C4-2B (cell line): ENCODE measurements around the gene APBB1IP.

Experiments used
- H3K27ac ChIP-seq: fragments of 450-650 bp; 2 replicates; pipeline ENCODE4 v1.5.1; 2017
- CTCF ChIP-seq: fragments of 450-650 bp; conservative IDR thresholded peaks from 2 replicates; pipeline ENCODE4 v1.5.1; 2017; ENCODE audit warnings: mild to moderate bottlenecking
- ZFX ChIP-seq: fragments of 450-650 bp; IDR thresholded peaks from 2 replicates; pipeline ENCODE4 v1.6.1; 2017

The APBB1IP gene

GRCh38 chr10:26446258-26446657 lies 8.1 kb downstream of the APBB1IP start:
- no peak overlapping the region for H3K27ac ChIP-seq
- TF ChIP-seq CTCF (no peak), ZFX (no peak)

- TF ChIP-seq CTCF: no peak; the same call in 1 of the 2 replicates
- no peak for TF ChIP-seq ZFX
- H3K27ac ChIP-seq: no peak overlapping the region
Measured at GRCh38 chr10:26448292-26448691, 10.2 kb downstream of the APBB1IP start.

- no peak overlapping the region for H3K27ac ChIP-seq
- TF ChIP-seq ZFX (no peak), CTCF (no peak)
Measured at GRCh38 chr10:26448706-26449435, 10.7 kb downstream of the APBB1IP start.

- H3K27ac ChIP-seq: no peak overlapping the region
- TF ChIP-seq CTCF: no peak
- TF ChIP-seq ZFX: no peak
Measured at GRCh38 chr10:26449726-26450125, 11.6 kb downstream of the APBB1IP start.

GRCh38 chr10:26451903-26452302 lies 13.8 kb downstream of the APBB1IP start:
- TF ChIP-seq CTCF (no peak), ZFX (no peak)
- no peak overlapping the region for H3K27ac ChIP-seq

GRCh38 chr10:26453850-26454249 lies 15.7 kb downstream of the APBB1IP start:
- TF ChIP-seq ZFX (no peak), CTCF (no peak)
- no peak overlapping the region for H3K27ac ChIP-seq

GRCh38 chr10:26454891-26455290 lies 16.8 kb downstream of the APBB1IP start:
- TF ChIP-seq ZFX (no peak), CTCF (no peak)
- no peak overlapping the region for H3K27ac ChIP-seq
